Measurements from ENCODE around the gene SCUBE1.

Gene SCUBE1

DNA sequence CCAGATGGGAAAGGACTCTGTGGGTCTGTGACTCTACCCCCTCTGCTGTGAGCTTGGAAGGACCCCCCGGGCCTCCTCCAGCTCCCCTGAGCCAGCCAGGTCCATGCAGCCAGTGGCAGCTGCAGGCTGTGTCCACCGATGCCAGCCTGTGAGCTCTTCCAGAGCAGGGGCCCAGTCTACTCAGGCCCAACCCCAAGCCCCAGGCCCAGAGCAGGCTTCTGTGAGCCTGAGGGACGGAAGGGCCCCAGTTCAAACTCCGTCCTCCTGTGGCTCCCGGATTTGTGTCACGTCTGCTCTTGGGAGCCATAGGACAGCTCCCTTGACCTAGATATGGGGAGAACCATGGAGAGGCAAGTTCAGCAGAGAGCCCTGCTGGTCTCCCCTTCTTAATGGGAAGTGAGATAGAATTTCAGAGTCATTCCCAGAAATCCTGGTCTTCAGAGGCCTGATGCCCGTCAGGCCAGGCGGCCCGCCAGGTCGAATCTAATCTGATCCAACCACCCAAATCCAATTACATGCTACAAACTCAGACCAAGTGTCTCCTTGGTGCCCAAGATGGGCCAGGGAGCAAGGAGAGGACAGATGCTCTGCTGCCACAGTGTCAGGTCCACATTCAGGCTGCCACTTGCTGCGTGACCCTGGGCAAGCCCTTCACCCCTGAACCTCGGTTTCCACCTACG, 75.1 kb downstream of the SCUBE1 start:
- no peak overlapping the region for H3K4me3 ChIP-seq (ENCODE audit: low read depth, low read length)
- TF ChIP-seq, protein P1, sequence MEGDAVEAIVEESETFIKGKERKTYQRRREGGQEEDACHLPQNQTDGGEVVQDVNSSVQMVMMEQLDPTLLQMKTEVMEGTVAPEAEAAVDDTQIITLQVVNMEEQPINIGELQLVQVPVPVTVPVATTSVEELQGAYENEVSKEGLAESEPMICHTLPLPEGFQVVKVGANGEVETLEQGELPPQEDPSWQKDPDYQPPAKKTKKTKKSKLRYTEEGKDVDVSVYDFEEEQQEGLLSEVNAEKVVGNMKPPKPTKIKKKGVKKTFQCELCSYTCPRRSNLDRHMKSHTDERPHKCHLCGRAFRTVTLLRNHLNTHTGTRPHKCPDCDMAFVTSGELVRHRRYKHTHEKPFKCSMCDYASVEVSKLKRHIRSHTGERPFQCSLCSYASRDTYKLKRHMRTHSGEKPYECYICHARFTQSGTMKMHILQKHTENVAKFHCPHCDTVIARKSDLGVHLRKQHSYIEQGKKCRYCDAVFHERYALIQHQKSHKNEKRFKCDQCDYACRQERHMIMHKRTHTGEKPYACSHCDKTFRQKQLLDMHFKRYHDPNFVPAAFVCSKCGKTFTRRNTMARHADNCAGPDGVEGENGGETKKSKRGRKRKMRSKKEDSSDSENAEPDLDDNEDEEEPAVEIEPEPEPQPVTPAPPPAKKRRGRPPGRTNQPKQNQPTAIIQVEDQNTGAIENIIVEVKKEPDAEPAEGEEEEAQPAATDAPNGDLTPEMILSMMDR (IDR thresholded peaks at IDR 0.05; ENCODE audit: low read depth, low read length) = no peak

DNA sequence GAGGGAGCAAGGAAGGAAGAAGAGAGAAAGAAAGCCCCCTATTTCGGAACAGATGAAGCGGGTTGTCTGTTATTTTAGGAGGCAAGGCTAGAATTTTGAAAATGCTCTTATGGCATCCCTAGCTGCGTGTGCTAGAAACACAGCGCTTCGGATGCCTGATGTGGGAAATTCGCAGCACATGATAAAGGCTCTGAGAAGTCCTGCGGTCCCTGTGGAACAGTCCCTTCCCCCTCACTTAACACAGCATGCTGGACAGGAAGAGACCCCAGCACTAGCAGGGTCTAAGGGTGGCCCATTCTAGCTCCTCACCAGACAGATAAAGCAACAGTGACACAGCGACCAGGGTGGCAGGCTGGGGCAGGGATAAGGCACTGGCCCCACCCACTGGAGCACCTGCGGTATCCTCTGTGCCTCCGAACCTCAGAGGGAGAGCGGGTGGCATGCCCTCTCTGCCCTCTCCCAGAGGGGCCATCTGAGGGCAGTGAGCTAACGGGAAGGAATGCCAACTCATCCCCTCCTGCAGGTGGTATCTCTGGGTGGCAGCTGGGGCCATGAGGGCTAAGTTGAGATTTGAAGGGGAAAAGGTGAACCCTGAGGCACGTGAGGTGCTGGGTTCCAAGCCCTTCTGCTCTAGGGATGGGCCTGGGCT, 75.7 kb downstream of the SCUBE1 start:
- TF ChIP-seq, protein P1 (IDR thresholded peaks at IDR 0.05; ENCODE audit: low read depth, low read length) = no peak
- no peak overlapping the region for H3K4me3 ChIP-seq (ENCODE audit: low read depth, low read length)

DNA sequence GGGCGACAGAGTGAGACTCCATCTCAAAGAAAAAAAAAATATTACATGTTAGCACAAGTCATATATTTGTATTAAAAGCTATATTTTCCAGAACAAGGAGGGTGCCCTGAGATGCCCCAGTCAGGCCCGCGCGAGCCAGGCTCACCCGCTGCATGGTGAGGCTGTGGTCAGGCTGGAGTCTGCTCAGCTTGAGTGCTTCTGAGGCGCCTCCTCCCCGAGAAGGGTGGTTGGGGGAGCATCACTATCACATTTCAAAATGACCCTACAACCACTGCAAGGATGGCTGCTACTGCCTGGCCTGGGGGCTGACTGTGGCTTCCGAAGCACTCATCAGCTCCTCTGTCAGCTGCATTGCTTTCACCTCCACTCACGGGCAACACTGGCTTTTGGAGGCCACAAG, 77.1 kb downstream of the SCUBE1 start:
- H3K4me3 ChIP-seq (ENCODE audit: low read depth, low read length) = no peak overlapping the region
- TF ChIP-seq, protein P1 (IDR thresholded peaks at IDR 0.05; ENCODE audit: low read depth, low read length) = no peak

DNA sequence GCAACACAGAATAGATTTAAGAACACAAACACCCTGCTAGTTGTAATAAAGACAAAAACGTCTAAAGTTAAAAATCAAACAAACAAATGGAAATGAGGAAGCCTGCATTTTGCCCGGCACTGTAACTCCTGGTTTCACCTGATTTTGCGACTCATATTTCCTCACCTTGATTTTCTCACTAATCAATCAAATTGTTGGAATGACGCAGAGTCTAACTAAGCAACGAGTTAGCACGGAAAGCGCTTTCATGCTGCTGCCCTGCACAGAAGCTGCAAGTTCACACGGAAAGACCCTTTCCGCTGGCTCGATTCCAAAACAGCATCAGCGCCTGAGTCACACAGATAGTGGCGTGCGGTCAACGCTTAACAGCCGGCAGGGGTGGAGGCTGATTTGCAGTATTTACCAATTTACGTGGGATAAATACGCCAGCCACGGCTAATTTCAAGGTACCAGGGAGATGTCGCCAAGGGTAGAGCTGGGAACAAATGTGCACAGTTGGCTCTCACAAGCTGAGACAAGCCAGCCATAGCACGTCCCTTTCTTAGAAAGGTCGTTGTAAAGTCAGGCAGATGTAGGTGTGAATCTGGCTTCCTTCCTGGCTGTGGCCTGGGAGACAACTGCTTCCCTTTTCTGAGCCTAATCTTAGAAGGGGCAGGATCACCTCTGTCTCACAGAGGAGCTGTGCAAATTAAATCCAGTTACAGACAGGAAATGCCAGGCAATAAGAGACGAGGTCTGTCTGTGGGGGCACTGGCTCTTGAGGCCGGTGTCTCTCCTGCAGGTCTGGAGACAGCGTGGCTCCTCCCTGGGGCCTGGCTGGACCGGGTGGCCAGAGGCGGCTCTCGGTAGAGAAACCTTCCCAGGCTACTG, 79.3 kb downstream of the SCUBE1 start:
- TF ChIP-seq, protein P1 (IDR thresholded peaks at IDR 0.05; ENCODE audit: low read depth, low read length) = no peak
- H3K4me3 ChIP-seq (ENCODE audit: low read depth, low read length) = no peak overlapping the region

DNA sequence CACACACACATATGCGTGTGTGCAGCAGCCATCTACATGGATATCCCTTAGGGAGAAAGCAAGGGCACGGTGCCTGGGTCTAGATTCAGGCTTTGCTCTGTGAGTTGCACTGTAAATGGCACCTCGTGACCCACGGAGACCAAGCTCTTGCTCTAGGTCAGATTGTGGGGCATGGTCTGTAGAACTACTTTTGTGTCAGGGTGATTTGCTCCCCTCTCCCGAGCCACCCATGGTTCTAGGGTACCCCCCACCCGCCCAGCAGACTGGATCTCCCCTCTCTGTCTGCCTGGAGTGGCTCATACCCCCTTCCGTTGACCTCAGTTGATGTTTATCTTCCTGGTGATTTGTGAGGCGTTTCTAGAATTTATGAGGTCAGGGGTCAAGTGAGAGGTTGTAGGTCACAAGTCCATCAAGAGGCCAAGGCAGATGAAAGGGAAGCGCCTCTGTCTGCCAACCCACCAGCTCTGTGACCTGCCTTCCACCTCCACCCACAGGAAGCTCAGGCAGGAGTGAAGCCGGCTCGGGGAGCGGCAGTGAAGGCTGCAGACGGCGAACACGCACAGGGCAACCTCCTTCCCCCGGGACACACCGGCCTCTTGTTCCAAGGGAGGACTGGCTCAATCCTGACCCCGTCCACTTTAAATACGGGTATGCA, 80.1 kb downstream of the SCUBE1 start:
- no peak overlapping the region for H3K4me3 ChIP-seq (ENCODE audit: low read depth, low read length)

DNA sequence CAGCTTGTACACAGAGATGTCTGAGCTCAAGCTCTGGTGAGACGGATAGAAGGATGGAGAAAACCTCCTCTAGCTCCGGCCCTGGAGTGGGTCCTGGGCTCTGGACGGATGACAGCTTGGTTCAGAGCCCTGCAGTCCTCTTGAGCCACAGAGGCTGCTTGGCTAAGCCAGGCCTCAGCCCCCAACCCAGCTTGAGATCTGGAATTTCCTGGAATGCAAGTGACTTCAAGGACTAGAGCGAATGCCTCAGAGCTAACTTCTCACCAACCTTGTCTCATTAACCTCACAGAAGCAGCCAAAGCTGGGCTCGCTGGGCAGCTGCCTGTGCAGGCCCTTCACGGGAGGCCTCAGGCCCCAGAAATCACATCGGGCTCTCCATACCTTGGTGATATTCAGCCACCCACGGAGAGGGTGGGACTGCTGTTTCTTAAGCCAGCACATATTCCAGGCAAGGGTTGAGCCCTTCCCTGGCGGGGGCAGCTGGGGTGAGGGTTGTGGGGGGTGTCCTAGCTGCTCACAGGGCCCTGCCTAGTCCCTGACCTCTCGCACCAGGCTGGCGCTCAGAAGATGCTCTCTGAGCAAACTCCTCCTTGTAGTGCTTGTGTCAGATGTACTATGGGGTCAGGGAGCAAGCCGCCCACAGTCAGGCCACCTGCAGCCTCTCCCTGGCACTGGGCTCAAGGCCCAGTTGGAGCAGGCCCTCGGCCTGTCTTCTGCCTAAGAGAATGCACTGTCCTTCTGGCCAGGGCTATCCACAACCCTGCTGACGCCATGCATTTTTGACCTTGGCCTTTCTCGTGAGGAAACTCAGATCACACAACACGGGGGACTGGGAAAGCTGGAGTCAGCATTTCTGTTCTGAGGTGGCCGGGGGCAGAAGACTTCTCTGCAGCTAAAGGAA, 82.6 kb downstream of the SCUBE1 start:
- TF ChIP-seq, protein P1 (IDR thresholded peaks at IDR 0.05; ENCODE audit: low read depth, low read length) = no peak
- no peak overlapping the region for H3K4me3 ChIP-seq (ENCODE audit: low read depth, low read length)

More for the DNA sequence above, 80.1 kb downstream of the SCUBE1 start:
- TF ChIP-seq, protein P1 (IDR thresholded peaks at IDR 0.05; ENCODE audit: low read depth, low read length) = no peak
